B cell (primary cell): ENCODE measurements around the gene CYP27C1. TPM values are rescaled to one million over a fixed set of nuclear protein-coding genes. Genes with fewer than 3 reads are reported as not detected.

Experiments used
- ATAC-seq: fragments of 200-7000 bp; cut with Tn5 transposase; one replicate; pipeline ENCODE4 v1.10.0; 2021; ENCODE audit warnings: low read depth, mild to moderate bottlenecking, moderate number of reproducible peaks, moderate library complexity
- CTCF ChIA-PET: fragments of 350-600 bp; sonication (Branson Sonifier 250); formaldehyde crosslinking; loops from one replicate; lab custom pipeline; 2021; ENCODE audit warnings: antibody characterized with exemption, inconsistent platforms; lab: Charles Lee
- POLR2A ChIA-PET: fragments of 350-600 bp; sonication (Branson Sonifier 250); formaldehyde crosslinking; loops from one replicate; lab custom pipeline; 2021; ENCODE audit warnings: antibody characterized with exemption; lab: Charles Lee
- DNase-seq: peaks from one replicate; pipeline ENCODE4 v3.0.0; 2013
- H2AFZ ChIP-seq: 2 replicates; pipeline ENCODE4 v1.6.1; 2012; ENCODE audit warnings: mild to moderate bottlenecking, low read depth, low read length; ENCODE audit not compliant: insufficient read depth, poor library complexity, severe bottlenecking
- H3K27ac ChIP-seq, 2 donors: 1 replicate in 1 of 2; 2 replicates in 1 of 2; pipeline ENCODE4 v1.5.1; 2012 to 2013; ENCODE audit warnings: low read length in 2 of 2, mild to moderate bottlenecking in 2 of 2, moderate library complexity in 1 of 2
- H3K27me3 ChIP-seq, 4 experiments: fragments of 200-600 bp in 1 of 4; sonication (generic) in 1 of 4; replicated peaks in 1 of 4; 1 replicate in 2 of 4; 2 replicates in 2 of 4; pipeline versions ENCODE4 v1.6.1 to v1.7.0; 2013 to 2016; ENCODE audit warnings: low read length in 3 of 4, mild to moderate bottlenecking in 2 of 4, mixed read lengths in 1 of 4, moderate library complexity in 1 of 4; ENCODE audit not compliant: insufficient read depth in 4 of 4, control insufficient read depth in 3 of 4; ENCODE audit errors: control extremely low read depth in 1 of 4
- H3K36me3 ChIP-seq, 2 experiments: replicated peaks in 1 of 2; 1 replicate in 1 of 2; 2 replicates in 1 of 2; pipeline versions ENCODE4 v1.6.1 to v1.7.1; 2013; ENCODE audit warnings: low read length in 1 of 2; ENCODE audit not compliant: insufficient read depth in 2 of 2, control insufficient read depth in 1 of 2; ENCODE audit errors: control extremely low read depth in 1 of 2, extremely low read depth in 1 of 2
- H3K4me1 ChIP-seq, 2 donors: fragments of 200-600 bp in 1 of 2; sonication (generic) in 1 of 2; 1 replicate in 1 of 2; 2 replicates in 1 of 2; pipeline versions ENCODE4 v1.5.1 to v1.6.1; 2013 to 2017; ENCODE audit warnings: low read length in 2 of 2; ENCODE audit not compliant: control insufficient read depth in 2 of 2, insufficient read depth in 2 of 2
- H3K4me2 ChIP-seq: replicated peaks from 2 replicates; pipeline ENCODE3; 2012; ENCODE audit warnings: mild to moderate bottlenecking, low read depth, low read length; ENCODE audit not compliant: poor library complexity, severe bottlenecking
- H3K4me3 ChIP-seq, 5 experiments: fragments of 200-600 bp in 1 of 5; sonication (generic) in 1 of 5; 1 replicate in 3 of 5; 2 replicates in 2 of 5; pipeline versions ENCODE4 v1.5.1 to v1.7.0; 2011 to 2016; ENCODE audit warnings: low read length in 4 of 5, mild to moderate bottlenecking in 4 of 5, low read depth in 2 of 5, control low read depth in 1 of 5, moderate library complexity in 1 of 5; ENCODE audit not compliant: insufficient read depth in 1 of 5; ENCODE audit errors: control extremely low read depth in 1 of 5, extremely low read depth in 1 of 5
- H3K79me2 ChIP-seq: fragments of 200-600 bp; sonication (generic); one replicate; pipeline ENCODE4 v1.6.0; 2016; ENCODE audit warnings: low read length; ENCODE audit not compliant: control insufficient read depth, insufficient read depth
- H3K9ac ChIP-seq: fragments of 200-600 bp; sonication (generic); 2 replicates; pipeline ENCODE4 v1.6.1; 2017; ENCODE audit warnings: mild to moderate bottlenecking, low read length, moderate library complexity
- H3K9me3 ChIP-seq, 3 donors: one replicate each; pipeline versions ENCODE4 v1.6.1 to v1.7.1; 2013; ENCODE audit warnings: low read length in 2 of 3; ENCODE audit not compliant: control insufficient read depth in 2 of 3, insufficient read depth in 1 of 3; ENCODE audit errors: control extremely low read depth in 1 of 3
- H4K20me1 ChIP-seq: 2 replicates; pipeline ENCODE4 v1.6.0; 2012; ENCODE audit warnings: mild to moderate bottlenecking, low read length; ENCODE audit not compliant: insufficient read depth, control insufficient read depth, poor library complexity, severe bottlenecking
- H3K27ac Mint-ChIP-seq: one replicate; pipeline ENCODE4 v1.8.0; 2021; ENCODE audit warnings: mixed read lengths
- H3K27me3 Mint-ChIP-seq: one replicate; pipeline ENCODE4 v1.8.0; 2021; ENCODE audit warnings: mixed read lengths
- H3K4me1 Mint-ChIP-seq: one replicate; pipeline ENCODE4 v1.8.0; 2021; ENCODE audit warnings: mixed read lengths
- H3K4me3 Mint-ChIP-seq: one replicate; pipeline ENCODE4 v1.8.0; 2021; ENCODE audit warnings: mixed read lengths
- H3K9me3 Mint-ChIP-seq: one replicate; pipeline ENCODE4 v1.8.0; 2022; ENCODE audit warnings: mixed read lengths; ENCODE audit not compliant: insufficient read depth
- CTCF ChIP-seq: fragments of 200-600 bp; IDR thresholded peaks from one replicate; pipeline ENCODE4 v1.8.0; 2022; ENCODE audit warnings: antibody characterized with exemption, mild to moderate bottlenecking
- EZH2 ChIP-seq: IDR thresholded peaks from 2 replicates; pipeline ENCODE4 v1.6.1; 2012; ENCODE audit warnings: borderline replicate concordance, low read depth, mild to moderate bottlenecking, moderate library complexity, low read length; ENCODE audit not compliant: insufficient read depth, poor library complexity, severe bottlenecking
- WGBS: methylation state at CpG from one replicate; pipeline ENCODE4 v1.1.5; 2013; ENCODE audit warnings: missing lambda C conversion rate; ENCODE audit not compliant: insufficient coverage; 5-methylcytosine and 5-hydroxymethylcytosine counted together
- intact Hi-C: fragments of 100-400 bp; cut with micrococcal nuclease; formaldehyde crosslinking; loops from one replicate; pipeline ENCODE4 v1.10.0; 2022
- polyA plus RNA-seq: library from polyadenylated mRNA; depleted of rRNA; stranded (reverse); fragments of >200 nt; gene quantifications from 2 replicates; pipeline ENCODE4 v1.2.3, GENCODE V29; 2012
- total RNA-seq, 2 donors: library from RNA; stranded (reverse); fragments of 120-200 nt in 1 of 2; gene quantifications; 1 replicate in 1 of 2; 2 replicates in 1 of 2; pipeline versions ENCODE4 v1.2.3 to v1.2.4, GENCODE V29; 2013 to 2022

The CYP27C1 gene
- total and polyA plus RNA-seq, 2 donors (not counting 1 experiment from before 2014, with no cell fraction given), result not detected

DNA sequence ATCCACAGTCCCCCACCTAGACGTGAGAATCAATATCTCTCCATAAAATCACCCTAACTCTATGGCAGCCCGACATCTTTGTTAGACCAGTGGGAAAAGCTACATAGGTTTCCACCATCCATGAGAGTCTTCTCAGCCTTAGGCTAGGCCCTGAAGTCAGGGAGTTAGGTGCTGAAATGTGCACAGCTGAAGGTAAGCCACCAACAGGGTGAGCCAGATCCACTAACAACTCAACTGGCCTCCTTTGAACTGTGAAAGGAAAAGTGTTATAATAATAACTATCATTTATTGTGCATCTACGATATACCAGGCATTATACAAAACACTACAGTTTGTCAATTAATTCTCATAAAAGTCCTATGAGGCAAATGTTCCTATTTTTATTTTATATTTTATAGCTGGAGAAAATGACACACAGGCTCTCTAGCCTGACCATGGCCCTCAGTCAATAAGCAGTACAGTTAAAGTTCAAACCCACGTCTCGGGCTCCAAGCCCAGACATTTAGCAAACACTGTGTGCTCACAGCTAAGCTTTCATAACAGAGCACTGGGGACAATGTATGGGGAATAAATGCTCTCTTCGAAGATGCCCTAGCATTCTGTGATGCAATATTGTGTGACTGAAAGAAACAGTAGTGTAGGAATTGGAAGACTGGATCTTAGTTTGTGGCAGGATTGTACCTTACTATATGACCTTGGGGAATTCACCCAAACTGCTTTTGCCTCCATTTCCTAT lies 11.2 kb upstream of the CYP27C1 start:
- ChIA-PET POLR2A (no interaction called here), CTCF (no interaction called here)
- 88% methylated on average over 2 of the region's 6 CpGs for WGBS
- DNase-seq, result no peak
- Mint-ChIP-seq H3K4me1 (no peaks in the 10 kb centered on the region), H3K4me3 (no peak overlapping the region), H3K27ac (no peak overlapping the region), H3K9me3 (peaks cover 4% of the 10 kb centered on the region), H3K27me3 (peaks cover 18% of the 10 kb centered on the region)
- intact Hi-C loops, result no loop called here
- TF ChIP-seq CTCF (no peak), EZH2 (no peak)
- Histone ChIP-seq H3K27ac (no peak overlapping the region), H3K27me3 (peaks cover 0 to 17% (median 5%) of the 10 kb centered on the region in 4 experiments), H3K4me1 (no peaks in the 10 kb centered on the region), H3K36me3 (no peaks in the 10 kb centered on the region), H3K4me2 (no peak overlapping the region), H3K4me3 (no peak overlapping the region), H3K9me3 (peaks cover 0 to 14% (median 7%) of the 10 kb centered on the region in 3 donors), H3K9ac (no peak overlapping the region), H2AFZ (no peak overlapping the region), H4K20me1 (no peaks in the 10 kb centered on the region), H3K79me2 (no peaks in the 10 kb centered on the region)
- ATAC-seq, result no peak

DNA sequence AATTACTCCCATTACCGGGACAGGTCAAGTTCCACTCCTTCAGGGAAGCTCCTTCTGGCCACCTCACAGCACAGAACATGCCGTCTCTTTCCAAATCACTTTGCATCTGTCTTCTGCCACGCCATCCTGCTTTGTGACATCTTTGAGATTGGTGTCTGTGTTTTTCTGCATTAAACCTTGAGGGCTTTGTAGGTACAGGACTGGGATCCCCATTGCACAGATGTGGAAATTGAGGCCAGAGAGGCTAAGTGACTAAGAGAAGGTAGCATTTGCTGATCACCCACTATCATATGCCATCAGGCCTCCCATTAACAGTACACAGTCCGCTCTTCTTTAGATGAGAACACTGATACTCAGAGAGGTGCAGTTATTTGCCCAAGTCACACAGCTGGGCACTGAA lies 9.5 kb upstream of the CYP27C1 start:
- Histone ChIP-seq H2AFZ (no peak overlapping the region), H3K9me3 (peaks cover 0 to 16% (median 7%) of the 10 kb centered on the region in 3 donors), H3K27ac (no peak overlapping the region), H3K36me3 (no peaks in the 10 kb centered on the region), H3K4me1 (no peaks in the 10 kb centered on the region), H3K9ac (no peak overlapping the region), H3K4me2 (no peak overlapping the region), H3K79me2 (no peaks in the 10 kb centered on the region), H3K27me3 (peaks cover 0 to 31% (median 13%) of the 10 kb centered on the region in 4 experiments), H4K20me1 (no peaks in the 10 kb centered on the region), H3K4me3 (no peak overlapping the region)
- Mint-ChIP-seq H3K9me3 (peaks cover 4% of the 10 kb centered on the region), H3K27me3 (peaks cover 30% of the 10 kb centered on the region), H3K27ac (no peak overlapping the region), H3K4me3 (no peak overlapping the region), H3K4me1 (no peaks in the 10 kb centered on the region)
- CTCF ChIA-PET, result no interaction called here
- DNase-seq, result no peak
- TF ChIP-seq EZH2 (no peak), CTCF (no peak)
- intact Hi-C loops, result no loop called here
- POLR2A ChIA-PET, result no interaction called here
- WGBS, result 87% methylated on average over 3 of the region's 4 CpGs
- ATAC-seq, result no peak
